ENCODE data around the gene SNRPB.
"Not testable (repeated sequence)": the region's sequence is repeated elsewhere in the genome, so short reads cannot be mapped to it uniquely, and the experiment has no call there.

The SNRPB gene

DNA sequence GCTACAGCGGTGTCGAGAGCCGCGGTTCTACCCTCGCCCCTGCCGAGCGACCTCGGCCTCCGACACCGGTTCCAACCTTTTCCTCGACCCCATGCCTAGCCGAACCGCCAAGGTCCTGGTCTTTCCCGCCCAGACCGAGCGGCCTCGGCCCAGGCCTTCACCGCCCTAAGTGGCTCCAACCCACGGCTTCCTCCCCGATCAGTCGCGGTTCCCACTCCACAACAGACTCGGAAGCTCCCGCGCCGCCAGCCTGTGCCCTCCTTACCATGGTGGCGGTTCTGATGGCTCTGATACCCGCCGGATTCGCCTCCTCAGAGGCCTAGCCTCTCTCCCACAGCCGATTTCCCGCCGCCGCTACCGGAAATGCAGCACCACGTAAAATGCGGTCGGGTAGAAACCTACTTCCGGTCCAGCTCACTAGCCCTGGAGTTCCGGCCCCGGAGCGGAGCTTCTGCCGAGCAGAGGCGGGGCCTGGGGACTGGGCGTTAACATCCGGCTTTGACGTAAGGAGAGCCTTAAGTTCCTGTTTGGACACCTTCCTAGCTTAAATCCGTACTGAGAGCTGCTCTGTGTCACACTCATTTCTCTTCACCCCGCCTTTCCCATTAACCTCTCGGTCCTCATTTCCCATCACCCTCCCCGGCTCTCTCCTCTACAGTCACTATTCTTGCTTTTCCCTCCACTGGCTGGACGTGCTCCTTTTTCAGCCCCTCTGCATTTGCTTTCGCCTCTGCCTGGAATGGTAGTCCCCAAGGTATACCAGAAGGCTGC lies at the start of gene SNRPB:
SNRPB (minus strand) TSS at position 367 of the 771 bp plus-strand sequence; CDS start at position 268, 99 bp downstream.
- Histone ChIP-seq H3K4me3 (peak within 1 kb of the TSS; percentile 95), H3K27me3 (ENCODE audit: low read depth) (no peaks in the 10 kb centered on the region), H3K4me1 (peaks cover 17% of the 10 kb centered on the region), H3K9me3 (no peaks in the 10 kb centered on the region), H3K36me3 (replicated peaks) (peaks cover 47% of the 10 kb centered on the region)
- in situ Hi-C loops (cut with MboI; ENCODE audit: low sequenced_read_pairs), result no loop called here
- peak; percentile 97 to 98 for DNase-seq (ENCODE audit: low spot score in 2 of 2)

DNA sequence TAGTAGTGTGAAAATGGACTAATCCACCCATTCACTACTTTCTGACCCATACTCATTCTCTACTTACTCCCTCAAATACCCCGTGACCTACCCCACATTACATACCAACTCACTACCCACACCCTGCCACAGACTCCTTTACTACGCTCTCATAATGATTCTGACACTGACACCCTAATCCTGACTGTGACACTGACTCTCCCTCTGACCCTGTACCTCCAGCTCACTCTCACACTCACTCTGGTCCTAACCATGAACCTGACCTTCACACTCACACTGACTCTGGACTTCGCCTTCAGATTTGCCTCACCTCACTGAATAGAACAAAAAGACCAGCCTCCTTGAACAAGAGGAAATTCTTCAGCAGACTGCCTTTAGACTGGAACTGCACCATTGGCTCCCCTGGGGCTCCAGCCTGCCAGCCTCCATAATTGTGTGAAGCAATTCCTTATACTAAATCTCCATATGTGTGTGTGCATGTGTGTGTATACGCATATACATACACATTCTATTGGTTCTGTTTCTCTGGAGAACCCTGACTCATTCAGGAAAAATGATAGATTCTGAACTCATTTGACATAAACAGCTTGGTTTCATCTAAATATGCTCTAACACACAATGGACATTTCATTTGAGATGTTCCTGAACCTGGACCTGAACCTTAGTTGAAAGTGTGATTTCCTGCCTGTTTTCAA lies 48.7 kb upstream of the SNRPB start:
- H3K36me3 ChIP-seq (replicated peaks), result no peaks in the 10 kb centered on the region
- in situ Hi-C loops (cut with MboI; ENCODE audit: low sequenced_read_pairs), result no loop called here
- no peaks in the 10 kb centered on the region for H3K27me3 ChIP-seq (ENCODE audit: low read depth)
- no peak overlapping the region for H3K4me3 ChIP-seq
- 0 out of 2 replicates have a peak, but pooled peaks cover 3% of the 10 kb centered on the region for H3K4me1 ChIP-seq
- no peak for DNase-seq (ENCODE audit: low spot score in 2 of 2)
- no peaks in the 10 kb centered on the region for H3K9me3 ChIP-seq

DNA sequence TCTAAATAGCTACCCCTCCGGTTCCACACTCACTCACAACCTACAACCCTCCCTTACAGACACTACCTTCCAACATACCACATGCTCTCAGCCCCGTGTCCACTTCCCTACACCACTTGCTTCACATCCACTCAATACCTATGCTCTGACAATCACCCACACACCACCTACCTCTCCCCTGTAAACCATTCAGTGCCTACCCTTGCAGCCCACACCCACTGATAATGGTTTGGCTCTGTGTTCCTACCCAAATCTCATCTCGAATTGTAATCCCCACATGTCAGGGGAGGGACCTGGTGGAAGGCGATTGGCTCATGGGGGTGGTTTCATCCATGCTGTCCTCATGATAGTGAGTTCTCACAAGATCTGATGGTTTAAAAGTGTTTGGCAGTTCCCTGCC lies 48.0 kb upstream of the SNRPB start:
- Histone ChIP-seq H3K9me3 (no peaks in the 10 kb centered on the region), H3K36me3 (replicated peaks) (no peaks in the 10 kb centered on the region), H3K4me3 (no peak overlapping the region), H3K27me3 (ENCODE audit: low read depth) (no peaks in the 10 kb centered on the region), H3K4me1 (0 out of 2 replicates have a peak, but pooled peaks cover 3% of the 10 kb centered on the region)
- in situ Hi-C loops (cut with MboI; ENCODE audit: low sequenced_read_pairs), result no loop called here
- DNase-seq (ENCODE audit: low spot score in 2 of 2), result no peak

DNA sequence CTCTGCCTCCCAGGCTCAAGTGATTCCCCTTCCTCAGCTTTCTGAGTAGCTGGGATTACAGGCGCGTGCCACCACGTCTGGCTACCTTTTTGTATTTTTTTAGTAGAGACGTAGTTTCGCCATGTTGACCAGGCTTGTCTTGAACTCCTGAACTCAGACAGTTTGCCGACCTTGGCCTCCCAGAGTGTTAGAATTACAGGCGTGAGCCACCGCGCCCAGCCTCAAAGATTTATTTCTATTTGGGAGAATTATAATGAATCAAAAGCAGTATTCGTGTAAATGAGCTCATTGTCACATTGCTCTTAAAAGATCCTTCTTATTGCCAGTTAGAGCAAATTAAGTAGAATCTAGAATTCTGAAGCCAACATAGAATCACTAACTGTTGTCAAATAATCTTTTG lies 47.5 kb upstream of the SNRPB start:
- Histone ChIP-seq H3K4me1 (0 out of 2 replicates have a peak, but pooled peaks cover 3% of the 10 kb centered on the region), H3K9me3 (no peaks in the 10 kb centered on the region), H3K36me3 (replicated peaks) (no peaks in the 10 kb centered on the region), H3K4me3 (no peak overlapping the region), H3K27me3 (ENCODE audit: low read depth) (no peaks in the 10 kb centered on the region)
- DNase-seq (ENCODE audit: low spot score in 2 of 2), result no peak
- in situ Hi-C loops (cut with MboI; ENCODE audit: low sequenced_read_pairs), result no loop called here

DNA sequence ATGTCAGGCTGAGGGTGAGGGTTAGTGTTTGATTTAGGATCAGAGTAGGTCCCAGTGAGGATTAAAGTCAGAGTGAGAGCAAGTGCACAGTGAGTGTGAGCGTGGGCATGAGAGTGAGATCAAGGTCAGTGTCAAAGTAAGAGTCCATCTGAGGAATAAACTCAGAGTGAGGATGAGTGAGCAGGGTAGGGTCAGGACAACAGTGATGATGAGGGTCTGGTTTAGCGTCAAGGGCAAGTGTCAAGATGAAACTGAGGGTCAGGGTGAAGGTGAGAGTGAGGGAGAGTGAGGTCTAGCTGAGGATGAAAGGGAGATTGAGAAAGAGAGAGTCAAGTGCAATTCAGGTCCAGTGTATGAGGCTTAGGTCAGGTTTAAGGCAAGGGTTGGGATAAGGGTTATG lies 45.8 kb upstream of the SNRPB start:
- H3K9me3 ChIP-seq, result no peaks in the 10 kb centered on the region
- 0 out of 2 replicates have a peak, but pooled peaks cover 1% of the 10 kb centered on the region for H3K4me1 ChIP-seq
- no peaks in the 10 kb centered on the region for H3K36me3 ChIP-seq (replicated peaks)
- no peak overlapping the region for H3K4me3 ChIP-seq
- DNase-seq (ENCODE audit: low spot score in 2 of 2), result no peak
- in situ Hi-C loops (cut with MboI; ENCODE audit: low sequenced_read_pairs), result no loop called here
- H3K27me3 ChIP-seq (ENCODE audit: low read depth), result no peaks in the 10 kb centered on the region

DNA sequence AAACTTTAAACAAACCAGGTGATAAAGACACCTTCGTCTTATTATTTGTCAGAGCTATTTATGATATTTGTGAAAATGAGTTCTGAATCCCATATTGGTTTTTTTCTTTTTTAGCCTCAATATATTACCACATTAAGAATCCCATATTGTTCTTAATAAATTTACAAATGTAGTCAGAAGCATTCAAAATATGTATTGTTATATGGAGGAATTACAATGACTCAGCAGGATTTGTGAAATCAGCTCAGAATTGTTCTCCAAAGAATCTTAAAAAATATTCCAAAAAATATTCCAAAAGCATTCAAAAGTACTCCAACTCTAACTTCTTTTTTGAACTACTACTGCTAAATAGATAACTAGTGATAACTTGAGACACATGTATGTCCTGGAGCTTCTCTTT lies 44.6 kb upstream of the SNRPB start:
- H3K36me3 ChIP-seq (replicated peaks), result no peaks in the 10 kb centered on the region
- no peak for DNase-seq (ENCODE audit: low spot score in 2 of 2)
- H3K4me3 ChIP-seq, result no peak overlapping the region
- in situ Hi-C loops (cut with MboI; ENCODE audit: low sequenced_read_pairs), result no loop called here
- H3K4me1 ChIP-seq, result no peaks in the 10 kb centered on the region
- H3K27me3 ChIP-seq (ENCODE audit: low read depth), result no peaks in the 10 kb centered on the region
- no peaks in the 10 kb centered on the region for H3K9me3 ChIP-seq

DNA sequence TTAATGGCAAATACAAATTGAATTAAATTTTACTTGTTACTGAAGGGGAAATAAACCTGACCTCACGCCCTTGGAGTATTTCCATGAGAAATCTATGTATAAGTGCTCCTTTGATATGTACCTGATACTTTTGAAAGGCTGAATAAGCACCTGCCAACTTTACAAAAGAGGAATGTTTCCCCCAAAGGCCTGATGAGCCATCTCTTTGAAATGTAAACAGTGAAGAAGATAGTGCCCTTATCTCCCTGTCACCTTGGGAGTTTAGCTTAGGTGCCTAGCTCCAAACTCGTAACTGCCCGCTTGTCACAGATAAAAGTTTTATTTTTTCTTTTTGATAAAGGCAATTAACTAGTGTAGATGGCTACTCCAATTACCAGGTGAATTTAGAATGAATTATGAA lies 39.2 kb upstream of the SNRPB start:
- DNase-seq (ENCODE audit: low spot score in 2 of 2), result no peak
- in situ Hi-C loops (cut with MboI; ENCODE audit: low sequenced_read_pairs), result no loop called here
- H3K27me3 ChIP-seq (ENCODE audit: low read depth), result no peaks in the 10 kb centered on the region
- H3K4me3 ChIP-seq, result peak overlapping the region; percentile 82; the same call in 1 of the 2 replicates
- peaks cover 4% of the 10 kb centered on the region; the same call in 1 of the 2 replicates for H3K4me1 ChIP-seq
- no peaks in the 10 kb centered on the region for H3K36me3 ChIP-seq (replicated peaks)
- no peaks in the 10 kb centered on the region; the same call in none of the 2 replicates for H3K9me3 ChIP-seq

DNA sequence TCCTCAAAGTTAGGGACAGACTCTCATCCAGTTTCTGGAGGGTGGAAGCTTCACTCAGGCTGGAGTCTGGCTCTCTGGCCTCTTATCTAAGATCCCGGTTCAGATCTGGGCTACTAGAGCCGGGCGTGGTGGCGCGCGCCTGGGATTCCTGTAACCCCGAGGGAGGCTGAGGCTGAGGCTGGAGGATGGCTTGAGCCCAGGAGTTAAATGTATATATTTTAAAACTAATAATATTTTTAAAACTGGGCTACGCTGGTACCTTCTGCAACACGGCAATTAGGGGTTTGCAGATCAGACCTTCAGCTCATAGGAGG lies 38.8 kb upstream of the SNRPB start:
- in situ Hi-C loops (cut with MboI; ENCODE audit: low sequenced_read_pairs), result no loop called here
- no peaks in the 10 kb centered on the region for H3K27me3 ChIP-seq (ENCODE audit: low read depth)

DNA sequence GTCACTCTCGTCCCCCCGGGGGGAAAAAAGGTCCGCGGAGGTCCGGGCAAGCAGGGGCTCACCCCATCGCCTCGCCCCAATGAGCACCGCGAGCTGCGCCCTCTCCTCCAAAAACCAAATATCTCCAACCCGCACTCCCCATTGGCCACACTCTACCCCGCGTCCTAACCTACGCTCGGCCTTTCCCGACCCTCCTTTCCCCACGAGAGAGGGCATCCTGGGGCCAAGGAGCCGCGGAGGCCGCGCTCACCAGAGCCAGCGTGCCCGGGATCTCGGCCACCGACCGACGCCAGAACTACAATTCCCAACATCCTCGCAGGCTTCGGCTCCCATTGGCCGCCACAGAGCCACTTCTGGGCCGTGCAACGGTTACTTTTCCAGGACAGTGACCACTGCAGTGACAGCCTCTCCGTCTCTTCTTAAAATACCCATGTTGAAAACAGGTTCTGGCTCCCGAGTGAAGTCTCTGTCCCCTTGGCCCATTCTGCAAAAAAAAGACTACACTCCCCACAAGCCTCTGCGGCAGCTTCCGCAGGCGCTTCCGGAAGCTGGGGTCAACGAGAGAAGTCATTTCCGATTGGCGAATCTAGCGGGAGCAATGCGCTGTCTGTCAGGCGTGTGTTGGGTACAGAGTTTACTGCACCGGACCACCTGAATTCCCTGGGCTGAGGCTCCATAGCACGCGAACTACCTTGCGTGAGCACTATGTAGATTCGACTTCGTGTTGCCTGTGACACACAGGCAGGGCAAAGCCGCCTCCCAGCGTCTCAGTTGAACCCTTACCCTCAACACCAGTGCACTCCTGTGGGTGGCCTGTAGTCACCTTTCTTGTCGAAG lies 38.3 kb upstream of the SNRPB start, which contains the start of gene ZNF343:
ZNF343 (minus strand) TSS at position 285 of the 837 bp plus-strand sequence. CDS start 15,020 bp downstream, outside the sequence.
- peaks cover 4% of the 10 kb centered on the region; the same call in 1 of the 2 replicates for H3K4me1 ChIP-seq
- H3K4me3 ChIP-seq, result peak within 1 kb of the TSS; percentile 82
- in situ Hi-C loops (cut with MboI; ENCODE audit: low sequenced_read_pairs), result no loop called here
- peak; percentile 82 for DNase-seq (ENCODE audit: low spot score in 2 of 2)
- H3K27me3 ChIP-seq (ENCODE audit: low read depth), result no peaks in the 10 kb centered on the region
- no peaks in the 10 kb centered on the region for H3K36me3 ChIP-seq (replicated peaks)
- no peaks in the 10 kb centered on the region; the same call in none of the 2 replicates for H3K9me3 ChIP-seq

More for the DNA sequence above, 38.8 kb upstream of the SNRPB start:
- Histone ChIP-seq H3K9me3 (no peaks in the 10 kb centered on the region; the same call in none of the 2 replicates), H3K36me3 (replicated peaks) (no peaks in the 10 kb centered on the region), H3K4me1 (peaks cover 4% of the 10 kb centered on the region; the same call in 1 of the 2 replicates), H3K4me3 (peak overlapping the region; percentile 82)
- DNase-seq (ENCODE audit: low spot score in 2 of 2), result no peak

DNA sequence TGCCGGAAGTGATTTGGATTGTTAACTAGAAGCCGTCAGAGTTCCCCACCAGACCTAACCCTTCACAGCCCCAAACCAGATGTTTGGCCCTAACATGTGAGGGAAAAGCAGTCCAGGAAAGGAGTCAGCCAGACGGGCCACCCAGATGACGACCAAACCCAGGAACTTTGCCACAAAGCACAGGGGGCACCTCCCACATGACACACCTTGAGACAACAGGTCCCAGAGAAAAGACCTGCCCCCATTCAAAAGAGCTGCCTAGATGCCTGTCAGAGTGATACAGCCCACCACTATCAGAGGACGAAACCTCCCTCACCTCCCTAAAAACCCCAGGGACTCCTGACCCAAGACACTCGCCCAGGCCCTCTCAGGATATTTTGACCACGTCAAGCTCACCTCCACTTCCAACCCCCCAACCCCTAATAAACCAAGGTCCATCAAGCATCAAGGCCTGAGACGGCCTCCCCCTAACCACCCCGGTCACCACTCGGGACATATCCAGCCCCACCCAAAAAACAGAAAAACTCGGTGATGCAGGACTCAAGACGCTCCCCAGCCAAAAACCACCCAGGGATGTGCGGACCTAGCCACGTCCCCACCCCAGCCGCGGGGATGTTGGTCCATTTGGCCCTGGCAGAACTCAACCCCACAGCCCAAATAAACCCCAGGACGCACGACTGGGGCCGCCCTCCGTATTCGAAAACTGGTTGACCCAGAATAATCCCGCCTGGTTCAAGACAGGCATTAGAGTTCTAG lies 37.5 kb upstream of the SNRPB start:
- Histone ChIP-seq H3K4me1 (peaks cover 4% of the 10 kb centered on the region; the same call in 1 of the 2 replicates), H3K4me3 (peak overlapping the region; percentile 82), H3K36me3 (replicated peaks) (no peaks in the 10 kb centered on the region), H3K27me3 (ENCODE audit: low read depth) (no peaks in the 10 kb centered on the region), H3K9me3 (no peaks in the 10 kb centered on the region; the same call in none of the 2 replicates)
- DNase-seq (ENCODE audit: low spot score in 2 of 2), result no peak
- in situ Hi-C loops (cut with MboI; ENCODE audit: low sequenced_read_pairs), result no loop called here

DNA sequence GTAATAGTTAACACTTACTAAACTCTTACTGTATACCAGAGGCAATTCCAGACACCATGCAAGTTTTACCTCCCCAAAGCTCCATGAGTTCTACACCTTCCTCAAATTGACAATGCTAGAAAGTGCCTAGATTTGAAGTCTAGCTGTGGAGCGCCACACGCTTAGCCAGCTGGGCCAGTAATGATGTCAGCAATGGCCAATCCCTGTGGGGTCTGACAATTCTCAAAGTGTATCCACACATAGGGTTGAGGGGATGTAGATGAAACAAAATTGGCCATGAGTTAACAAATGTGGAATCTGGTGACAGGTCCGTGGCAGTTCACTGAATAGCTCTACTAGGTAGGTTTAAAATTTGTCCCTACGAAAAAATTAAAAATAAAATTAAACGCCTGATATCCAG lies 36.9 kb upstream of the SNRPB start:
- DNase-seq (ENCODE audit: low spot score in 2 of 2), result no peak
- in situ Hi-C loops (cut with MboI; ENCODE audit: low sequenced_read_pairs), result no loop called here
- H3K27me3 ChIP-seq (ENCODE audit: low read depth), result no peaks in the 10 kb centered on the region
- H3K36me3 ChIP-seq (replicated peaks), result no peaks in the 10 kb centered on the region
- H3K4me1 ChIP-seq, result peaks cover 4% of the 10 kb centered on the region; the same call in 1 of the 2 replicates
- peak overlapping the region; percentile 82 for H3K4me3 ChIP-seq
- H3K9me3 ChIP-seq, result no peaks in the 10 kb centered on the region; the same call in none of the 2 replicates

DNA sequence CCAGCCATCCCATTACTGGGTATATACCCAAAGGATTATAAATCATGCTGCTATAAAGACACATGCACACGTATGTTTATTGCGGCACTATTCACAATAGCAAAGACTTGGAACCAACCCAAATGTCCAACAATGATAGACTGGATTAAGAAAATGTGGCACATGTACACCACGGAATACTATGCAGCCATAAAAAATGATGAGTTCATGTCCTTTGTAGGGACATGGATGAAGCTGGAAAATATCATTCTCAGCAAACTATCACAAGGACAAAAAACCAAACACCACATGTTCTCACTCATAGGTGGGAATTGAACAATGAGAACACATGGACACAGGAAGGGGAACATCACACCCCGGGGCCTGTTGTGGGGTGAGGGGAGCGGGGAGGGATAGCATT lies 35.8 kb upstream of the SNRPB start:
- H3K4me3 ChIP-seq; H3K27me3 ChIP-seq (ENCODE audit: low read depth); H3K9me3 ChIP-seq; DNase-seq (ENCODE audit: low spot score in 2 of 2); in situ Hi-C loops (cut with MboI; ENCODE audit: low sequenced_read_pairs); H3K4me1 ChIP-seq; H3K36me3 ChIP-seq (replicated peaks): not testable (repeated sequence)

DNA sequence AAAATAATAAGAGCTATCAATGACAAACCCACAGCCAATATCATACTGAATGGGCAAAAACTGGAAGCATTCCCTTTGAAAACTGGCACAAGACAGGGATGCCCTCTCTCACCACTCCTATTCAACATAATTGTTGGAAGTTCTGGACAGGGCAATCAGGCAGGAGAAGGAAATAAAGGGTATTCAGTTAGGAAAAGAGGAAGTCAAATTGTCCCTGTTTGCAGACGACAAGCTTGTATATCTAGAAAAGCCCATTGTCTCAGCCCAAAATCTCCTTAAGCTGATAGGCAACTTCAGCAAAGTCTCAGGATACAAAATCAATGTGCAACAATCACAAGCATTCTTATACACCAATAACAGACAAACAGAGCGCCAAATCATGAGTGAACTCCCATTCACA lies 34.2 kb upstream of the SNRPB start:
- H3K4me1 ChIP-seq; H3K9me3 ChIP-seq; H3K4me3 ChIP-seq; DNase-seq (ENCODE audit: low spot score in 2 of 2); in situ Hi-C loops (cut with MboI; ENCODE audit: low sequenced_read_pairs); H3K36me3 ChIP-seq (replicated peaks); H3K27me3 ChIP-seq (ENCODE audit: low read depth): not testable (repeated sequence)

All from HAP-1 (cell line).